AG04450 (cell line): ENCODE results near the gene BNIP2. TPM values are rescaled to one million over a fixed set of nuclear protein-coding genes. Genes with fewer than 3 reads are reported as not detected.

Experiments
- CTCF ChIA-PET: fragments of 300-600, 350-600 bp; formaldehyde crosslinking; extraction: SDS; loops from one replicate; lab custom pipeline; 2022; ENCODE audit warnings: antibody characterized with exemption, inconsistent platforms; lab: Charles Lee
- POLR2A ChIA-PET: fragments of 350-600 bp; formaldehyde crosslinking; extraction: SDS; loops from one replicate; lab custom pipeline; 2021; ENCODE audit warnings: antibody characterized with exemption, inconsistent platforms; lab: Yijun Ruan, JAX
- DNase-seq: peaks from one replicate; pipeline ENCODE4 v3.0.0-alpha.2; 2011; ENCODE audit warnings: low read depth, low spot score
- H3K27ac ChIP-seq: one replicate; pipeline ENCODE4 v1.5.1; 2012; ENCODE audit warnings: low read depth, low read length, control low read depth
- H3K27me3 ChIP-seq: one replicate; pipeline ENCODE4 v1.6.0; 2012; ENCODE audit warnings: low read length; ENCODE audit not compliant: control insufficient read depth, insufficient read depth
- H3K4me3 ChIP-seq: 2 replicates; pipeline ENCODE4 v1.5.1; 2011; ENCODE audit warnings: mild to moderate bottlenecking, low read depth, low read length, control low read depth
- H3K9me3 ChIP-seq: 2 replicates; pipeline ENCODE4 v1.5.1; 2012; ENCODE audit warnings: low read length; ENCODE audit not compliant: control insufficient read depth, insufficient read depth
- CTCF ChIP-seq: IDR thresholded peaks from 2 replicates; pipeline ENCODE4 v1.5.1; 2011; ENCODE audit warnings: low read depth, low read length, control low read depth, inconsistent platforms
- polyA plus RNA-seq: library from polyadenylated mRNA; depleted of rRNA; stranded (reverse); fragments of >200 nt; gene quantifications from 2 replicates; pipeline ENCODE4 v1.2.3, GENCODE V29; 2011

BNIP2 gene
- polyA plus RNA-seq, 1 experiment = 65.9 TPM

GRCh38 chr15:59678172-59678571 is 10.9 kb downstream of the BNIP2 start:
- CTCF ChIA-PET = no interaction called here
- DNase-seq = no peak
- TF ChIP-seq CTCF = no peak
- H3K27ac ChIP-seq = no peak overlapping the region
- H3K9me3 ChIP-seq = no peaks in the 10 kb centered on the region
- no peak overlapping the region for H3K4me3 ChIP-seq
- H3K27me3 ChIP-seq = no peaks in the 10 kb centered on the region
- POLR2A ChIA-PET = no interaction called here

- ChIA-PET CTCF (no interaction called here), POLR2A (no interaction called here)
- Histone ChIP-seq H3K4me3 (no peak overlapping the region), H3K27ac (no peak overlapping the region), H3K27me3 (no peaks in the 10 kb centered on the region), H3K9me3 (no peaks in the 10 kb centered on the region)
- TF ChIP-seq CTCF = no peak
- DNase-seq = no peak
Observed at GRCh38 chr15:59676565-59676964, 12.6 kb downstream of the BNIP2 start.

- no peak for TF ChIP-seq CTCF
- Histone ChIP-seq H3K4me3 (no peak overlapping the region), H3K27me3 (no peaks in the 10 kb centered on the region), H3K9me3 (no peaks in the 10 kb centered on the region), H3K27ac (no peak overlapping the region)
- DNase-seq = no peak
- POLR2A ChIA-PET = no interaction called here
- CTCF ChIA-PET = no interaction called here
Observed at GRCh38 chr15:59674361-59674877, 14.7 kb downstream of the BNIP2 start.

GRCh38 chr15:59668556-59668955 is 20.6 kb downstream of the BNIP2 start:
- no peak for DNase-seq
- ChIA-PET CTCF (interaction anchor here (1.5 to 2.3 kb wide), 2 partner anchors 136 to 140 kb away, joined by 4 to 9 read pairs; no protein-coding TSS in a partner anchor), POLR2A (no interaction called here)
- Histone ChIP-seq H3K9me3 (no peaks in the 10 kb centered on the region), H3K4me3 (no peak overlapping the region), H3K27me3 (no peaks in the 10 kb centered on the region), H3K27ac (no peak overlapping the region)
- TF ChIP-seq CTCF = no peak

GRCh38 chr15:59662260-59662659 is 26.9 kb downstream of the BNIP2 start:
- peak; percentile 11 for DNase-seq
- Histone ChIP-seq H3K9me3 (no peaks in the 10 kb centered on the region), H3K27ac (no peak overlapping the region), H3K27me3 (no peaks in the 10 kb centered on the region), H3K4me3 (no peak overlapping the region)
- ChIA-PET CTCF (no interaction called here), POLR2A (no interaction called here)
- TF ChIP-seq CTCF = no peak
